Ascending aorta (tissue), 2 donors: Measurements from ENCODE around the gene ZSWIM3. TPM values are rescaled to one million over a fixed set of nuclear protein-coding genes. Genes with fewer than 3 reads are reported as not detected.

Experiments used
- DNase-seq, 2 donors: peaks; one replicate each; pipeline ENCODE4 v3.0.0-alpha.2; 2019; ENCODE audit warnings: low spot score in 2 of 2
- H3K27ac ChIP-seq, 2 donors: fragments of 200-600 bp; sonication (generic); one replicate each; pipeline ENCODE4 v1.5.1; 2016 to 2017; ENCODE audit warnings: mild to moderate bottlenecking in 1 of 2
- H3K27me3 ChIP-seq: fragments of 200-600 bp; sonication (generic); one replicate; pipeline ENCODE4 v1.5.1; 2017
- H3K36me3 ChIP-seq, 2 donors: fragments of 200-600 bp; sonication (generic); one replicate each; pipeline ENCODE4 v1.5.1; 2016
- H3K4me1 ChIP-seq, 2 donors: fragments of 200-600 bp; sonication (generic); one replicate each; pipeline ENCODE4 v1.5.1; 2016 to 2017; ENCODE audit warnings: mild to moderate bottlenecking in 1 of 2
- H3K4me3 ChIP-seq, 2 donors: fragments of 200-600 bp; sonication (generic); one replicate each; pipeline ENCODE4 v1.5.1; 2016 to 2017; ENCODE audit warnings: mild to moderate bottlenecking in 1 of 2
- H3K9me3 ChIP-seq, 2 donors: fragments of 200-600 bp; sonication (generic); one replicate each; pipeline ENCODE4 v1.5.1; 2016
- CTCF ChIP-seq, 3 experiments: fragments of 200-600 bp in 2 of 3; fragments of 450-650 bp in 1 of 3; sonication (generic) in 2 of 3; IDR thresholded peaks; one replicate each; pipeline ENCODE4 v1.5.1; 2016 to 2019; ENCODE audit warnings: antibody characterized with exemption in 3 of 3, mild to moderate bottlenecking in 1 of 3, moderate library complexity in 1 of 3
- intact Hi-C: fragments of 100-400 bp; cut with DNase I; formaldehyde crosslinking; loops from one replicate; pipeline ENCODE4 v1.15.1; 2023
- total RNA-seq: library from RNA; depleted of rRNA; stranded (reverse); fragments of >200 nt; gene quantifications from one replicate; pipeline ENCODE4 v1.1.0, GENCODE V29; 2016

ZSWIM3 gene
- total RNA-seq, 1 donor from 2014 or later = 6.8 TPM

- intact Hi-C loops = no loop called here
- DNase-seq = no peak
Measured at GRCh38 chr20:45861221-45862075, 4.0 kb downstream of the ZSWIM3 start.

GRCh38 chr20:45863543-45864470 lies 6.4 kb downstream of the ZSWIM3 start:
- H3K9me3 ChIP-seq = no peaks in the 10 kb centered on the region
- intact Hi-C loops = no loop called here
- H3K4me3 ChIP-seq = no peak overlapping the region
- no peaks in the 10 kb centered on the region for H3K4me1 ChIP-seq
- DNase-seq = no peak
- H3K27ac ChIP-seq = no peak overlapping the region
- H3K36me3 ChIP-seq = no peaks in the 10 kb centered on the region
- TF ChIP-seq CTCF (IDR thresholded peaks at IDR 0.05) = no peak
- H3K27me3 ChIP-seq = no peaks in the 10 kb centered on the region

More at GRCh38 chr20:45861221-45862075, 4.0 kb downstream of the ZSWIM3 start:
- no peaks in the 10 kb centered on the region for H3K9me3 ChIP-seq
- TF ChIP-seq CTCF (IDR thresholded peaks at IDR 0.05) = no peak
- H3K27me3 ChIP-seq = no peaks in the 10 kb centered on the region
- H3K27ac ChIP-seq = no peak overlapping the region
- H3K4me1 ChIP-seq = peaks cover 0 to 10% of the 10 kb centered on the region in 2 donors
- H3K4me3 ChIP-seq = no peak overlapping the region
- H3K36me3 ChIP-seq = no peaks in the 10 kb centered on the region

GRCh38 chr20:45866454-45866853 lies 9.0 kb downstream of the ZSWIM3 start:
- intact Hi-C loops = no loop called here

GRCh38 chr20:45867136-45867818 lies 9.9 kb downstream of the ZSWIM3 start:
- Histone ChIP-seq H3K27me3 (no peaks in the 10 kb centered on the region), H3K4me3 (no peak overlapping the region), H3K27ac (no peak overlapping the region), H3K9me3 (no peaks in the 10 kb centered on the region), H3K36me3 (no peaks in the 10 kb centered on the region), H3K4me1 (no peaks in the 10 kb centered on the region)
- TF ChIP-seq CTCF (IDR thresholded peaks at IDR 0.05) = no peak
- no peak for DNase-seq
- intact Hi-C loops = no loop called here

More at GRCh38 chr20:45866454-45866853, 9.0 kb downstream of the ZSWIM3 start:
- no peaks in the 10 kb centered on the region for H3K9me3 ChIP-seq
- no peak overlapping the region for H3K27ac ChIP-seq
- TF ChIP-seq CTCF (IDR thresholded peaks at IDR 0.05) = no peak
- H3K36me3 ChIP-seq = no peaks in the 10 kb centered on the region
- H3K27me3 ChIP-seq = no peaks in the 10 kb centered on the region
- no peak overlapping the region for H3K4me3 ChIP-seq
- no peaks in the 10 kb centered on the region for H3K4me1 ChIP-seq
- DNase-seq = no peak

- Histone ChIP-seq H3K36me3 (peaks cover 0 to 3% of the 10 kb centered on the region in 2 donors), H3K27me3 (no peaks in the 10 kb centered on the region), H3K27ac (no peak overlapping the region), H3K4me1 (no peaks in the 10 kb centered on the region), H3K4me3 (no peak overlapping the region), H3K9me3 (no peaks in the 10 kb centered on the region)
- DNase-seq = no peak
- TF ChIP-seq CTCF (IDR thresholded peaks at IDR 0.05) = no peak
- intact Hi-C loops = no loop called here
Measured at GRCh38 chr20:45867819-45868176, 10.4 kb downstream of the ZSWIM3 start.
